PC-3 (cell line): ENCODE measurements around the gene ARPIN.

ENCODE experiments used
- CTCF ChIP-seq: fragments of 300-600 bp; sonication (generic); conservative IDR thresholded peaks from 2 replicates; pipeline ENCODE4 v1.5.1; 2017; ENCODE audit warnings: antibody characterized with exemption, low read depth, mild to moderate bottlenecking, low read length
- EZH2 ChIP-seq: fragments of 300-600 bp; sonication (generic); IDR thresholded peaks from one replicate; pipeline ENCODE4 v1.6.1; 2017; ENCODE audit warnings: antibody characterized with exemption, mild to moderate bottlenecking, low read length; ENCODE audit not compliant: unreplicated experiment

- TF ChIP-seq CTCF: no peak
- no peak for TF ChIP-seq EZH2
These were observed 13.3 kb downstream of the ARPIN start for GRCh38 chr15:89899295-89899945.
